ENCODE results near the gene SLC44A4.
A peak's percentile ranks its signal among the peaks of the same experiment; 100 is the strongest.

Gene SLC44A4

GRCh38 chr6:31900917-31901414 is 22.2 kb upstream of the SLC44A4 start:
- no peak for DNase-seq

GRCh38 chr6:31899882-31900722 is 21.3 kb upstream of the SLC44A4 start:
- no peak for DNase-seq

- no peak for DNase-seq
Observed at GRCh38 chr6:31899215-31899614, 20.4 kb upstream of the SLC44A4 start.

DNA sequence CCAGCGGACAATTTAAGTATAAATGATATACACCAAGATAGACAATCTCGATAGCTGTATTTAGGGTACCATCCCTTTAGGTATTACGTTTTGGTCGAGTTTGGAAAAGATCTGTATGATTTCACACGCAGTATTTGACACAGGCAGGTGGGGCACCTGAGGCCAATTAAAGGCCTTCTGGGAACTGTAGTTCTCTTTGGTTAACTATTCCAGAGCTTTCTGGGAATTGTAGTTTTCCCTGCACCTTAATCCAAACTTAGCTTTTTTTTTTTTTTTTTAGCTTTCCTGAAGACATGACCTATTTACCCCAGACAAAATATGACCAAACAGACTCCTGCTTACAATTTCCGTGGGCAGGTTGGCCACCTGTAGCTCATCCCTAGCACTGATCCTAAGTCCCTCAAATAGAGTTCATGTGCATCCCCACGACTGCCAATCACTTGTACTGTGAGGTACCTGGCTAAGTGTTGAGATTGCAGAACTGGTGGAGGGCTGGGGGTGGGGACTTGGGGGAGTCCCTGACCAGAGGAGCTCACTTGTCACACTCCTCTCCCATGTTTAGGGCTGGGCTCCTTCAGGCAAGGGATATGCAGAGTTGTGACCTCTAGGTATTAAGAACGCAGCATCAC is 19.7 kb upstream of the SLC44A4 start:
- peak; percentile 53 for DNase-seq

DNA sequence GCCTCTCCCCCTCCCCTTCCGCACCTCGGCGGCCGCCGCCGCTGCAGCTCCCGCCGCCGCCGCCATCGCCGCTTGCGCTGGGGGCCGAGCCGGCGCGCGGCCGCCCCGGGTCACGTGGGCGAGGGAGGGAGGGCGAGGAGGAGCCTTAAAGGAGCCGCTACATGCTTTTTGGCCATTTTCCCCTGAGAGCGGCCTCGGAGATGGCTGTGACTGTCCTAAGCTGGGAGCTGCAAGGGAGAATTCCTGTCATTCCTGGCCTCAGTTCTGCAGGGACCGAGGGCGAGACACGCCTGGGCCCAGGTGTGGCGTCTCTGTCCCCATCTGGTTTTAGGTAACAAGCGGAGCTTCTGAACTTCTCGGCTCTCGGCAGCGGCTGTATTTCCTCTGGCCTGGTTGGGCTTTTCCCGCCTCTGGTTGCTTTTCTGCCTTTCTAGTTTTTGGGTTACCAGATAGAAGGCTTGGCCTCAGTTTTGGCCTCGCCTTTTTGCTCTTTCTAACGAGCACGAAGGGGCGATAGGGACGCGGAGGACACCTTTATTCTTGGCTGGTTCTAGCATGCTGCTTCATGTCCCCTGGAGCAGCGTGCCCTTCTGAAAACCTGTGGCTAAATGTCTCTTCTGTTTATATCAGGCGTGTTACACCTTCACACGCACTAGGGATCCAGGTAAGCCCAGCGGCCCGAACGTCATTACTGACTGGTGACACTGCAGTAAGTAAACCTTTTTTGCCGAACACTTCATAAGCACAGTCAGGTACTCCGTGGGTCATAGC is 19.0 kb upstream of the SLC44A4 start, which contains the start of gene EHMT2:
Gene EHMT2, minus strand, starts transcription at position 87 of the 771 bp plus-strand sequence. Its CDS starts 21 bp downstream, at position 66.
- DNase-seq, result peak; percentile 88

DNA sequence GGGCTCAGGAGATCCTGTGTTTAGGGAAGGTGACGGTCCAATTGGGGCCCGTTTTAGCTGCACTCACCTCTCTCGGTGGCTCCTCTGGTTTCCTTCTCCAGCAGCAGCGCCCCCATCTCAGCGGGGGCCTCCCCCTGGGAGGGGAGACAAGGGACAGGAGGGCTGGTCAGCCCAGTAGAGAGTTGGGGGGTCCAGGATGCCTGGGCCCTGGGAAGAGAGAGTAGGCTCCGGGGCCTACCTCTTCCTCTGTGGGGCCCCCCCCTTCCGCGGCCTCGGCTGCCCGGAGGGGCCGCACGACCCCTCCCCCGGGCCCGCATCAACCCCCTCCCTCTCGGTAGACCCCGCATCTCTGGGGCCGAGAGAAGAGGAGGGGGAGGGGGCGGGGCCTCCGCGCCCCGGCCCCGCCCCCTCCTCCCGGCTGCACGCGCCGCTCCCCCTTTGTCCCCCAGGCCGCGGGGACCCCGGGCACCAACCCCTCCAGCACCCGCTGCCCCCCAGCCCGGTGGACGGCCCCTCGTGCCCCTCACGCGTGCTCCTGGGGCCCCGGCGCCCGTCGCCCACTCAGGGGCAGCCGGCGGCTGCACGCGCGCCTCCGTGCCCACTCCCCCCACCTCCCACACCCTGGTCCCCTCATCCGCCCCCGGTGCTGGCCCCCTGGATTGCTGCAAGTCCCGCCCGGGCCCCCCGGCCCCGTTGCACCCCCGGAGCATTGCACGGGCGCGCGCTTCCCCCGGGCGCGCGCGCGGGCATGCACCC is 18.2 kb upstream of the SLC44A4 start:
- no peak for DNase-seq

GRCh38 chr6:31896493-31896855 is 17.7 kb upstream of the SLC44A4 start:
- DNase-seq, result no peak

DNA sequence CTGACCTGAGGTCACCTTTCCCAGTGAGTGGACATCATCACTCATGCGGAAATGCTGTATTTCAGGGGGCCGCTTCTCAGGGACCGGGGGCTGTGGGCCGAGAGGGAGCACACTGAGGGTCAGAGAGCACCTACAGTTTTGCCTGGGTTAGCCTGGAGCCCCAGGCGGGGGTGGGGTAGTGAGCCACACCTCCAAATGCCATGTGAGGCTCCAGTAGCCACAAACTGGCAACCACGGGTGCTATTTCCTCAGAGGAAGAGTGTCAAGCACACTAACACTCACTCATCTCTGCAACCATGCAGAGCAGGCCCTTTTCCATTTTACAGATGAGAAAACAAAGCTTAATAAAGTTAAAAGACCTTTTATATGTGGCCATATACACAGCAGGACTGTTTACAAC is 14.0 kb upstream of the SLC44A4 start:
- no peak for DNase-seq

DNA sequence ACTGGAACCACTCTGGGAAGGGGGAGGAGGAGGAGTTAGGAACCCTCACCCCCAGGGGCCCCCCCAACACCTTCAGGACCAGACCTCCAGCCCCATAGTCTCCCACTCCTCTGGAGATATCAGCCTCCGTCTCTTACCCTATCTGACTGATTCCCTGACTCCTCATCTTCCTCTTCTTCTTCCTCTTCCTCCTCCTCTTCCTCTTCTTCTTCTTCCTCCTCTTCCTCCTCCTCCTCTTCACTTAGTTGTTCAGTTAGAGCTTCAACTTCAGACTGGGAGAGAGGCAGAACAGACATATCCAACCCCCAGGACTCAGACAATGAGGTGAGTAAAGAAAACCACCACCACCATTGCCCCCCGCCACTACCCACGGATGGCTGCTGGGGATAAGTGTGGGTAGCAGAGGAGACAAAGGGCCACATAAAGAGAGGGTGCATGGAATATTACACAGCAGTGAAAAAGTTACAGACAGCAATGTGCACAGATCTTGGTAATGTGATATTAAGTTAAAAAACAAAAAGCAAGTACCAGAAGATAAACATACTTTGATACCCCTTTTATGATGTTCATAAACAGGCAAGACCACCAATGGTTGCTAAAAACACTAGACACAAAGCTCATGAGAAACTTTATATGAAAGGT is 10.7 kb upstream of the SLC44A4 start:
- no peak for DNase-seq

GRCh38 chr6:31888276-31889258 is 9.8 kb upstream of the SLC44A4 start:
- DNase-seq, result no peak

DNA sequence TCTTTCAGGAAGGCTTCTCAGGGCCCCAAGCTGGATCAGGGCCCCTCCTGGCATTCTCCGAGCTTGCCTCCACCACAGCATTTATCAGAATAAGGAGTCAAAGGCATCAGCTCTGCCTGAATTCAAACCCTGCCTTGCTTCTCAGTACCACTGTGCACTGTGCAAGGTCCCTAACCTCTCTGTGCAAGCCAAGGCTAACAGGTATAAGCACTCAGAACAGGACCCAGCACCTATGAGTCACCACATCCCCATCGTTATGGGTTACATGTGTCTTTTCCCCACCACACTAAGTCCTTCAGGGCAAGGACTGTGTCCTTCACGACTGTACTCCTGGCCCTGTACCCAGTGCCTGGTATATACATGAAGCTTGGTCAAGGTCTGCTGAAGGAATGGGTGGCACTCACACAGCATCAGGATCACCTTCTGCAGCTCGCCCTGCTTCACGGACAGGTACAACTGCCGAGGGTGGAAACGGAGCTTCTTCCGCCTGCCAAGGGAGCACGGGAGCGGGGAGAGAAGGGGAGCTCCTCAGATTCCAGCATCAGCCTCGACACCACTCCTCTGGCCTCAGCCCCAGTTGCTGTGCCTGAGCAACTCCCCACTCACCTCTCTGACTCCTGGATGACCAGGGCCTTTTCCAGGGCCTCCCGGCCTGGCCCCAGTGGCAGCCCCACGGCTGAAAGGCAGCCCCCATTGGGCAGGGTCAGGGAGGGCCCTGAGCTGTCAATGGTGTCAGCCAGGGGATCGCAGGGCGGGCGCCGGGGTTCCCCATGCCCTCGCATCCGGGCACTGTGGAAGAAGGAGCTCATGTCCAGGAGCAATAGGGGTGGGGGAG is 8.6 kb upstream of the SLC44A4 start:
- DNase-seq, result no peak

DNA sequence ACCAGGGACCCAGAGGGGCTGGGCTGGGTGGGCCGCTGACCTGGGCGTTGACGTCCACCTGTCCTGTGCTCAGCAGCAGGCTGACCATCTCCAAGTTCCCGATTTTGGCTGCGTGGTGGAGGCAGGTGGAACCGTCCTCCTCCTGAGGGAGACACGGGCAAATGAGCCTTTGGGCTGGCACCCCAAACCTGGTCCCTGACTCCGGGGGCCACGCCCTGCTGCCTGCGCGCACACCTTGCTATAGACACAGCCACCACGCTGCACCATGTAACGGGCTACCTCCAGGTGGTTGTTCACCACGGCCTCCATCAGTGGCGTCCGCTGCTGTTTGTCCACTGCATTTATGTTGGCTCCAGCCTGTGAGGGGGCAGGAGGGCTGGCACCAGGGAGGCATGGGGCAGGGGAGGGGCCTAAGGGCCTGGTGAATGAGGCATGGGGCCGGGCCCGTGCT is 7.8 kb upstream of the SLC44A4 start:
- no peak for DNase-seq

DNA sequence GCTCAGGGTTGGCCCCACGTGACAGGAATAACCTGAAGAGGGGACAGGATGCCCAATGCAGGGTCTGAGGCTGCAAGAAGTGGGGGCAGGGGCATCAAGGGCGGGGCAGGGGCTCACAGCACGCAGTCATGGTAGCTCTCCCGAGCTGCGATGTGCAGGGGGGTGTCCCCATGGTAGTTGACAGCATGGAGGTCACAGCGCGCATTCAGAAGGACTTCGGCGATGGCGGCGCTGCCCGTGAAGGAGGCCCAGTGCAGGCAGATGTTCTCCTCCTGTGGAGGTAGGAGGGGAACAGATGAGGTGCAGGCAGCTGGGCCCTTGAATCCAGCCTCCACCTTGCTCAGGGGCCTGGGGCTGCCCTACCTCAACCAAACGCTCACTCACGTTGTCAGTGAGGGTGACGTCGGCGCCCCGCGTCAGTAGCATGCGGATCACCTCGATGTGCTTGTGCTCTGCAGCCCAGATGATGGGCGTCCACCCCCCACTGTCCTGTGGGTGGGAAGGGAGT is 5.8 kb upstream of the SLC44A4 start:
- no peak for DNase-seq

GRCh38 chr6:31883676-31884075 is 4.9 kb upstream of the SLC44A4 start:
- DNase-seq, result no peak

- no peak for DNase-seq
Observed at GRCh38 chr6:31882344-31882743, 3.5 kb upstream of the SLC44A4 start.

DNA sequence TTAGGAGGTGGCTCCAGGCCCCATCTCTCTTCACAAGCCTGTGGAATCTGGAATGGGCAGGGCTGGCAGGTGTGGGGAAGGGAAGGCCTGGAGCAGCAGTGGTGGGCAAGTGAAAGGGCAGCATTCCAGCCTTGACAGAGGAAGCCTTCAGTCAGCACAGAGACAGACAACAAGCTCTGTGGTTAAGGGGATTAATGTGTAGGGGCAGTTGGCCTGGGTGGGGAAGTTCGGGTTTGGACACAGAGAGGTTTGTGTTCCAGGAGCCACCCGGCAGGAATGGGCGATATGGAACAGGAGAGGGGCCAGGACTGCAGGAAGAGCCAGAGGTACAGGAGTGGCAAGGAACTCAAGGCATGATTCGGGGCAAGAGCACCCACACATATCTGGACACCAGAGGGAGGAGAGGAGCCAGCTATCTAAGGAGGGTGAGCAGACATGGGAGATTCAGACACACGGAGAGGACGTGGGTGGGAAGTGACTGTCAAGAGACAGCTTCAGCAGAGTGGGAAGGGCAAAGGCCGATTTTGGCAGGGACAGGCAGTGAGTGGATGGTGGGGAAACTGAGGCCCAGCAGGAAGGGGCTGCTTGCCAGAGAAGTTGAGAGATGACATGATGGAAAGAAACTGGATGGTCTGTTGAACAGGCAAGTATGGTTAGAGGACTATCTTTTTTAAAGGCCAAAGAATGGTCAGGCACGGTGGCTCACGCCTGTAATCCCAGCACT is 2.5 kb upstream of the SLC44A4 start:
- DNase-seq, result no peak

GRCh38 chr6:31880616-31881015 is 1.8 kb upstream of the SLC44A4 start:
- DNase-seq, result no peak

DNA sequence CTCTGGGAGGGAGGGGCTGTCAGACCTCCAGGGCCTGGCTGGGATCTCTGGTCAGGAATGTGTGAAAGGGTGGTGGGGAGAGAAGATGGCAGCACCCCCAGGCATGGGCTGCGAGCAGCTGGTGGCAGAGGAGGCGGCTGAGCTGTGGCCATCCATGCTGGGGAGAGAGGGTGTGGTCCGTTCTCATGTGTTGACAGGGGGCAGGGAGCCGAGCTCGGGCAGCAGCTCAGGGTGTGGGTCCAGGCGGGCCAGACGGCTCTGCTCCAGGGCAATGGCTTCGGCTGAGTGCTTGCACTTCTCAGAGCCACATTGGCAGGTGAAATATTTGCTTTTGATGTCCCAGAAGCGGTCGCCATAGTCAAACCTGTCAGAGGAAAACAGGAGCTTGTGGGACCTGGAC is 1.1 kb upstream of the SLC44A4 start:
- DNase-seq, result no peak

- no peak for DNase-seq
Observed at GRCh38 chr6:31879143-31879542, 346 bp upstream of the SLC44A4 start.

Data from activated CD4-positive, alpha-beta T cell treated with anti-CD3 and anti-CD28 coated beads, Interleukin-2, amount 50 U/mL, for 16 hours (primary cell).